Measurements from ENCODE around the gene TEPSIN.

The TEPSIN gene

DNA sequence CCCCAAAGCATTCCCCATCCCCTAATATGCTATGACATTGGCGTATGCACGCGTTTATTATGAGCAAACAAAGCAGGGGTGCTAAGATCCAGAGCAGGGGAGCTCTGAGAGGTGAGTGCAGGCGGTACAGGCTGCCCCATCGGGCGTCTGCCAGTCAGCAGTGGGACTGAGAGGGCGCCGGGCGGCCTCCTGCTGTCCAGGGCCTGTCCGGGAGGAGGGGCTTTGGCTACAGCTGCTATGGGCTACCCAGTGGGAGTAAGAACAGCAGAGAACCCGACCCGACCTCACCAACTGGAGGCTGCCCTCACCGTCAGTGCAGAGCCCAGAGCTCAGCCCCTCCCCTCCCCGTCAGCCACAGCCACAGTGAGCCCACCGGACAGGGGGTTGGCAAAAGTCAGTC lies 54.3 kb downstream of the TEPSIN start:
- H3K27ac ChIP-seq (ENCODE audit: low read depth in 2 of 2, low read length in 2 of 2) = no peak overlapping the region
- H3K36me3 ChIP-seq (ENCODE audit: control insufficient read depth in 2 of 2, insufficient read depth in 2 of 2, low read length in 2 of 2) = no peaks in the 10 kb centered on the region
- H3K9ac ChIP-seq (ENCODE audit: low read depth in 1 of 2, low read length in 2 of 2) = no peak overlapping the region
- peaks cover 0 to 4% of the 10 kb centered on the region in 2 donors for H3K27me3 ChIP-seq (ENCODE audit: control insufficient read depth in 2 of 2, insufficient read depth in 2 of 2, low read length in 2 of 2)
- H3K4me1 ChIP-seq (ENCODE audit: control insufficient read depth in 2 of 2, insufficient read depth in 2 of 2, low read length in 2 of 2) = no peaks in the 10 kb centered on the region
- no peak overlapping the region for H3K4me3 ChIP-seq (ENCODE audit: low read length in 2 of 2)
- no peaks in the 10 kb centered on the region for H3K9me3 ChIP-seq (ENCODE audit: control insufficient read depth in 2 of 2, low read length in 2 of 2)

DNA sequence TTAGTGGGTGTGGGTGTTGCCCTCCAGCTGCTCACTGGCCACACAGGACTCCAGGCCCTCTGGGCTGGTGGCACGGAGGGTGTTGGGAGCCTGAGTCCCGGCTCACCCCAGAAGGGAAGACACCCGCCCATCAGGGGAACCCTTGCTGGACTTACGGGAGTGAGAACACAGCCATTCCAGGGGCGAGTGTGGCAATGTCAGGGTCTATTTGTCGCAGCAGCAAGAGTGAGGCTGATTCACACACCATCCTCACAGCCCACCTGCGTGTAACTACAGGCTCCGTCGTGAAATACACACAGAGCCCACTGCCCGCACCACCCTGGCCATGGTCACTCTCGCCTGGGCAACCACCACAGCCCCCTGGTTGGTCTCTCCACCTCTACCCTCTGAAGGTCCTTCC lies 55.0 kb downstream of the TEPSIN start:
- no peaks in the 10 kb centered on the region for H3K4me1 ChIP-seq (ENCODE audit: control insufficient read depth in 2 of 2, insufficient read depth in 2 of 2, low read length in 2 of 2)
- H3K4me3 ChIP-seq (ENCODE audit: low read length in 2 of 2) = no peak overlapping the region
- no peaks in the 10 kb centered on the region for H3K9me3 ChIP-seq (ENCODE audit: control insufficient read depth in 2 of 2, low read length in 2 of 2)
- H3K9ac ChIP-seq (ENCODE audit: low read depth in 1 of 2, low read length in 2 of 2) = no peak overlapping the region
- no peaks in the 10 kb centered on the region for H3K36me3 ChIP-seq (ENCODE audit: control insufficient read depth in 2 of 2, insufficient read depth in 2 of 2, low read length in 2 of 2)
- peaks cover 0 to 4% of the 10 kb centered on the region in 2 donors for H3K27me3 ChIP-seq (ENCODE audit: control insufficient read depth in 2 of 2, insufficient read depth in 2 of 2, low read length in 2 of 2)
- no peak overlapping the region for H3K27ac ChIP-seq (ENCODE audit: low read depth in 2 of 2, low read length in 2 of 2)

DNA sequence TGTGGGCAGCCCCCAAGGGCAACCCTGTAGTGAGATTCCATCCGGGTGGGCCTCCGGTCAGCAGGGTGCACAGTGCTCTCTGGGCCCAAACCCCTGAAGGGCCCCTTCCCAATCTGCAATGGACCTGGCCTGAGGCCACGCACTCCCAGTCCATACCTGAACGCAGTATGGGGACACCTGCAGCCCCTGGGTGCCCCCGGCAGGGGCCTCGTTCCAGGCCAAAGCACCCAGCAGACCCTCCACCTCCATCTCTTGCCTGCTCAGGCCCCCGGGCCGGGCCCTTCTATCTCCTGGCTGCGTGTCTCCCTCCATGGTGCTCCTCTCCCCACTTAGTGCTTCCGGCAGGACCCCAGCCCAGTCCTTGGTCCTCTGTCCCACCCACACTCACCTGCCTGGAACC lies 55.5 kb downstream of the TEPSIN start:
- H3K27me3 ChIP-seq (ENCODE audit: control insufficient read depth in 2 of 2, insufficient read depth in 2 of 2, low read length in 2 of 2) = peaks cover 0 to 4% of the 10 kb centered on the region in 2 donors
- no peak overlapping the region for H3K9ac ChIP-seq (ENCODE audit: low read depth in 1 of 2, low read length in 2 of 2)
- H3K36me3 ChIP-seq (ENCODE audit: control insufficient read depth in 2 of 2, insufficient read depth in 2 of 2, low read length in 2 of 2) = no peaks in the 10 kb centered on the region
- H3K27ac ChIP-seq (ENCODE audit: low read depth in 2 of 2, low read length in 2 of 2) = no peak overlapping the region
- H3K4me3 ChIP-seq (ENCODE audit: low read length in 2 of 2) = no peak overlapping the region
- H3K4me1 ChIP-seq (ENCODE audit: control insufficient read depth in 2 of 2, insufficient read depth in 2 of 2, low read length in 2 of 2) = no peaks in the 10 kb centered on the region
- H3K9me3 ChIP-seq (ENCODE audit: control insufficient read depth in 2 of 2, low read length in 2 of 2) = no peaks in the 10 kb centered on the region

DNA sequence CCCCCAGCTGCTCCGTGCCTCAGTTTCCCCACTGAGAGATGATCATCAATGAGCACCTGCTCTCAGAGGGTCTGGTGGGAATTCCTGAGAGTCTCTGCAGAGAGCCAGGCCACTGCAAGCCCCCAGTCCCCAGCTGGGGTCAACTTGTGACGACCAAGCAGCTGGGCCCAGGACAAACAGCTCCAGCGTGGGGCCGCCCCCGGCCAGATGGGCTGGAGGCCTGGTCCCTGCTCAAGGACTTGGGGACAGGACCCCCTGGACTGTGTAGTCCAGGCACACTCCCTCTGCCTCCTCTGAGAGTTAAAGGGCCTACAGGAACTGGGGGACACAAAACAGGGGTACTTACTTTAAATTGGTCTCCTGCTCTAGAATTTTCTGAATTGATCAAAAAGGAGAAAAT lies 56.3 kb downstream of the TEPSIN start:
- Histone ChIP-seq H3K9me3 (ENCODE audit: control insufficient read depth in 2 of 2, low read length in 2 of 2) (no peaks in the 10 kb centered on the region), H3K9ac (ENCODE audit: low read depth in 1 of 2, low read length in 2 of 2) (no peak overlapping the region), H3K36me3 (ENCODE audit: control insufficient read depth in 2 of 2, insufficient read depth in 2 of 2, low read length in 2 of 2) (no peaks in the 10 kb centered on the region), H3K27ac (ENCODE audit: low read depth in 2 of 2, low read length in 2 of 2) (no peak overlapping the region), H3K4me3 (ENCODE audit: low read length in 2 of 2) (no peak overlapping the region), H3K27me3 (ENCODE audit: control insufficient read depth in 2 of 2, insufficient read depth in 2 of 2, low read length in 2 of 2) (peaks cover 0 to 4% of the 10 kb centered on the region in 2 donors), H3K4me1 (ENCODE audit: control insufficient read depth in 2 of 2, insufficient read depth in 2 of 2, low read length in 2 of 2) (no peaks in the 10 kb centered on the region)

DNA sequence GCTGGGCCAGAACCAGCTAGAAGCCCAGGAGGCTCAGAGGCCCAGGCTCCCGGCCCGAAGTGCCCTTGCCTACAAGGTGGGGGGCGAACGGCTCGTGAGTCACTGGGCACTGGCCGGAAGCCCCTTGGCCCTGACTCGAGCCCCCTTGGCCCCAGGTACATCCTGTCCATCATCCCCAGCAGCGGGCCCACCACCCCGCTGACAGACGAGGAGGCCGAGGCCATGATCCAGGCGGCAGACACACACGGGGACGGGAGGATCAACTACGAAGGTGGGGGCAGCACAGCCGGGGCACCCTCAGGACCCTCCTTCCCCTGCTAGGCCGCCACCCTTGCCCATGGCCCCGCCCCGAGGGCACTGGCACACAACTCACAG lies 57.1 kb downstream of the TEPSIN start:
- Histone ChIP-seq H3K27me3 (ENCODE audit: control insufficient read depth in 2 of 2, insufficient read depth in 2 of 2, low read length in 2 of 2) (peaks cover 0 to 4% of the 10 kb centered on the region in 2 donors), H3K9ac (ENCODE audit: low read depth in 1 of 2, low read length in 2 of 2) (no peak overlapping the region), H3K4me1 (ENCODE audit: control insufficient read depth in 2 of 2, insufficient read depth in 2 of 2, low read length in 2 of 2) (no peaks in the 10 kb centered on the region)

DNA sequence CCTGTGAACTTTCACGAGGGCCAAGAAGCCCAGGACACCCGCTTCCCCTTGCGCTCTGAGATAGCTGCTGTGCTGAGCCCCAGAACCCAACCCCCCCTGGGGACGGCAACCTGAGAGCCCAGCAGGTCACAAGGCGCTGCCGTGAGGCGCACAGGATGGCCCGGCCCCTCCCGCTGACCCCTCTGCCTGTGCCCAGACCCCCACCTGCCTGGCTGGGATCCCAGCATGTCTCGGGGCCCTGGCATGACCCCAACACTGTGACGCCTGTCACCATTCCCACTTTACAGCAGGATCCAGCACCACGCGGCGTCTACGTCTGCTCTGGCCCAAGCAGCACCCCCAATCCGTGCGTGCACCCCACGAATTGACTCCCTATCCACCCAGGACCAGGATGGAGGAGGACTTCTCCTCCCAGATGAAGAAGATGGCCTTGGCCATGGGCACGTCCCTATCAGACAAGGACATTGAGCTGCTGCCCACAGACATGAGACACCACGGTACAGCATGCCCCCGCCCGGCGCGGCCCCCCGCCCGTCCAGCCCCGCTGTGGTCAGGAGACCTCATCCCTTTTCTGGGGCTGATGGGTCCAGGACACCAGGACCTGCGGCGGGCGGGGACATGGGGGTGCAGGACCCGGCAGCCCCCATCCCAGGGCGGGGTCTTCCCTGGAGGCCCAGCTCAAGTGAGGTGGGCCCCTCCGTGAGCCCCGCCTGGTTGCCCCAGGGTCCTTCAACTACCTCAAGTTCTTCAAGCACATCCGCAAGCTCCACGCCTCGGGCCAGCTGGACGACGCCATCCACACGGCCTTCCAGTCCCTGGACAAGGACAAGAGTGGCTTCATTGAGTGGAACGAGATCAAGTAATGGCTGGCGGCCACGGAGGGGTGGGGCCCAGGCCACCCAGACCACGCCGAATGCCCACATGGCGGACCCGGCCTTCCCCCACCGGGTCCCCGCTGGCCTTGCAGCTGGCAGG lies 57.7 kb downstream of the TEPSIN start:
- H3K36me3 ChIP-seq (ENCODE audit: control insufficient read depth in 2 of 2, insufficient read depth in 2 of 2, low read length in 2 of 2) = no peaks in the 10 kb centered on the region
- no peak overlapping the region for H3K9ac ChIP-seq (ENCODE audit: low read depth in 1 of 2, low read length in 2 of 2)
- no peaks in the 10 kb centered on the region for H3K4me1 ChIP-seq (ENCODE audit: control insufficient read depth in 2 of 2, insufficient read depth in 2 of 2, low read length in 2 of 2)
- H3K4me3 ChIP-seq (ENCODE audit: low read length in 2 of 2) = no peak overlapping the region
- H3K9me3 ChIP-seq (ENCODE audit: control insufficient read depth in 2 of 2, low read length in 2 of 2) = no peaks in the 10 kb centered on the region
- H3K27ac ChIP-seq (ENCODE audit: low read depth in 2 of 2, low read length in 2 of 2) = no peak overlapping the region
- H3K27me3 ChIP-seq (ENCODE audit: control insufficient read depth in 2 of 2, insufficient read depth in 2 of 2, low read length in 2 of 2) = peaks cover 0 to 4% of the 10 kb centered on the region in 2 donors

More for the DNA sequence above, 57.1 kb downstream of the TEPSIN start:
- Histone ChIP-seq H3K27ac (ENCODE audit: low read depth in 2 of 2, low read length in 2 of 2) (no peak overlapping the region), H3K4me3 (ENCODE audit: low read length in 2 of 2) (no peak overlapping the region), H3K36me3 (ENCODE audit: control insufficient read depth in 2 of 2, insufficient read depth in 2 of 2, low read length in 2 of 2) (no peaks in the 10 kb centered on the region), H3K9me3 (ENCODE audit: control insufficient read depth in 2 of 2, low read length in 2 of 2) (no peaks in the 10 kb centered on the region)

DNA sequence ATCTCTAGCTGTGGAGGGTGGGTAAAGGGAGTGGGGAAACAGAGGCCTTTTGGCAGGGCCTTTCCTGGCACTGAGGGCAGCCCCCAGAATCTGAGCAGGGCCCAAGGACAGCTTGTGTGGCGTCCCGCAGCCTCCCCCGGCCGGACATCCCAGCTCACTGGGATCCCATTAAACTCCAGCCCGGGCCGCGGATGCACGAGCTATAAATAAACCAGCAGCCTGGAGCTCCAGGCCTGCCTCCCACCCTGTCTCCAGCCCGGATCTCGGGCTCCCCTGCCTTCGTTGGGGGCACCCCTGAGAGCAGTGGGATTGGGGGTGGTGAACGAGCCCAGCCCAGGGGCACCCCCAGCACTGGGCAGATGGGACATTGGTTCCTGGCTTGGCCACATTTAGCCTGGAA lies 59.0 kb downstream of the TEPSIN start:
- Histone ChIP-seq H3K4me3 (ENCODE audit: low read length in 2 of 2) (no peak overlapping the region), H3K4me1 (ENCODE audit: control insufficient read depth in 2 of 2, insufficient read depth in 2 of 2, low read length in 2 of 2) (no peaks in the 10 kb centered on the region), H3K27ac (ENCODE audit: low read depth in 2 of 2, low read length in 2 of 2) (no peak overlapping the region), H3K9me3 (ENCODE audit: control insufficient read depth in 2 of 2, low read length in 2 of 2) (no peaks in the 10 kb centered on the region), H3K9ac (ENCODE audit: low read depth in 1 of 2, low read length in 2 of 2) (no peak overlapping the region), H3K36me3 (ENCODE audit: control insufficient read depth in 2 of 2, insufficient read depth in 2 of 2, low read length in 2 of 2) (no peaks in the 10 kb centered on the region), H3K27me3 (ENCODE audit: control insufficient read depth in 2 of 2, insufficient read depth in 2 of 2, low read length in 2 of 2) (peaks cover 0 to 4% of the 10 kb centered on the region in 2 donors)

DNA sequence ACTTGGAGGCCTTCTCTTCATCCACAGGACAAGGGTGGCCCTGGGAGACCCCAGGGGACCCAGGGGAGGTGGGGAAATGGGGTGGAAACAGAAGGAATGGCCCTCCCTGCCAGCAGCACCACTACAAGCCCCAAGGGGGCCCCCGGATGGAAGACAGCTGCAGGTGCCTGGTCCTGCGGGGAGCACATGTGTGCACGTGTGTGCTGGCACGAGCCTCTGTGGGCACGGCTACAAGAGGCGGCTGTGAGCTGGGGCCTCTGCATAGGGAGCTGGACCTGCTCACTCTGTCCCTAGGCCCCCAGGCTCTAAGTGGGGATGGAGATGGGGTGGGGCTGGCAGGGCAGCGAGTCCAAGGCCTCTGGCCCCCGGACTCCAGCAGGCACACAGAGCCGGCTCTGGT lies 59.6 kb downstream of the TEPSIN start:
- Histone ChIP-seq H3K27ac (ENCODE audit: low read depth in 2 of 2, low read length in 2 of 2) (no peak overlapping the region), H3K9me3 (ENCODE audit: control insufficient read depth in 2 of 2, low read length in 2 of 2) (no peaks in the 10 kb centered on the region), H3K27me3 (ENCODE audit: control insufficient read depth in 2 of 2, insufficient read depth in 2 of 2, low read length in 2 of 2) (peaks cover 0 to 4% of the 10 kb centered on the region in 2 donors), H3K9ac (ENCODE audit: low read depth in 1 of 2, low read length in 2 of 2) (no peak overlapping the region), H3K4me3 (ENCODE audit: low read length in 2 of 2) (no peak overlapping the region), H3K36me3 (ENCODE audit: control insufficient read depth in 2 of 2, insufficient read depth in 2 of 2, low read length in 2 of 2) (no peaks in the 10 kb centered on the region), H3K4me1 (ENCODE audit: control insufficient read depth in 2 of 2, insufficient read depth in 2 of 2, low read length in 2 of 2) (no peaks in the 10 kb centered on the region)
